Measurements from ENCODE around the gene ZNF841.

- TF ChIP-seq CTCF (IDR thresholded peaks at IDR 0.05 in 2 of 3, conservative IDR thresholded peaks at IDR 0.05 in 1 of 3; ENCODE audit: insufficient read depth in 2 of 3, low read depth in 1 of 3, low read length in 3 of 3) (no peak), SRSF3 (IDR thresholded peaks at IDR 0.05; ENCODE audit: insufficient read depth, low read length) (no peak), BCL6 (CRISPR knock-in tag; IDR thresholded peaks at IDR 0.05) (no peak), BRD4 (IDR thresholded peaks at IDR 0.05) (no peak), TAF1 (IDR thresholded peaks at IDR 0.05; ENCODE audit: control insufficient read depth, extremely low read depth, insufficient read depth, low read length, severe bottlenecking) (no peak)
Measured at GRCh38 chr19:52102782-52103181, 7.2 kb upstream of the ZNF841 start.
